ENCODE data around the gene ODAD4. TPM values are rescaled to one million over a fixed set of nuclear protein-coding genes. Genes with fewer than 3 reads are reported as not detected.

ODAD4 gene
- total and polyA plus RNA-seq, 5 donors from 2014 or later, result 0.14 to 0.28 (median 0.15) TPM; not detected in 2

GRCh38 chr17:41970901-41971331, 40.5 kb downstream of the ODAD4 start:
- Mint-ChIP-seq H3K4me3 (peak overlapping the region in 2 of 4 donors; percentile 11 to 44), H3K27ac (peak overlapping the region in 1 of 3 donors; percentile 72), H3K4me1 (peaks cover 9 to 45% (median 22%) of the 10 kb centered on the region in 4 donors), H3K9me3 (no peaks in the 10 kb centered on the region), H3K27me3 (no peaks in the 10 kb centered on the region), H3K36me3 (peaks cover 15% of the 10 kb centered on the region)
- Histone ChIP-seq H3K9me3 (ENCODE audit: control insufficient read depth in 2 of 2, low read length in 2 of 2) (no peaks in the 10 kb centered on the region), H3K27ac (ENCODE audit: insufficient read depth, low read length, poor library complexity, severe bottlenecking) (no peak overlapping the region), H3K27me3 (ENCODE audit: control insufficient read depth, insufficient read depth, low read length) (no peaks in the 10 kb centered on the region), H3K4me1 (ENCODE audit: control insufficient read depth, insufficient read depth, low read length, poor library complexity, severe bottlenecking) (peaks cover 23% of the 10 kb centered on the region), H3K4me3 (ENCODE audit: low read depth, low read length) (no peak overlapping the region), H3K36me3 (ENCODE audit: control insufficient read depth, insufficient read depth, low read length) (peaks cover 49% of the 10 kb centered on the region)
- ATAC-seq (ENCODE audit: low read depth in 2 of 2) (no peak), DNase-seq (no peak)

GRCh38 chr17:41971721-41972523, 41.5 kb downstream of the ODAD4 start:
- Mint-ChIP-seq H3K27me3 (no peaks in the 10 kb centered on the region), H3K9me3 (no peaks in the 10 kb centered on the region), H3K36me3 (peaks cover 21% of the 10 kb centered on the region), H3K27ac (peak overlapping the region in 2 of 3 donors; percentile 20 to 49), H3K4me3 (peak overlapping the region in 1 of 4 donors; percentile 85), H3K4me1 (peaks cover 9 to 43% (median 22%) of the 10 kb centered on the region in 4 donors)
- H3K4me3 ChIP-seq (ENCODE audit: low read depth, low read length), result no peak overlapping the region
- no peaks in the 10 kb centered on the region for H3K9me3 ChIP-seq (ENCODE audit: control insufficient read depth in 2 of 2, low read length in 2 of 2)
- DNase-seq (no peak), ATAC-seq (ENCODE audit: low read depth in 2 of 2) (no peak)
- no peak overlapping the region for H3K27ac ChIP-seq (ENCODE audit: insufficient read depth, low read length, poor library complexity, severe bottlenecking)
- H3K4me1 ChIP-seq (ENCODE audit: control insufficient read depth, insufficient read depth, low read length, poor library complexity, severe bottlenecking), result peaks cover 18% of the 10 kb centered on the region
- H3K27me3 ChIP-seq (ENCODE audit: control insufficient read depth, insufficient read depth, low read length), result no peaks in the 10 kb centered on the region
- H3K36me3 ChIP-seq (ENCODE audit: control insufficient read depth, insufficient read depth, low read length), result peaks cover 59% of the 10 kb centered on the region

GRCh38 chr17:41972571-41973407, 42.4 kb downstream of the ODAD4 start:
- H3K27ac ChIP-seq (ENCODE audit: insufficient read depth, low read length, poor library complexity, severe bottlenecking), result no peak overlapping the region
- H3K4me1 Mint-ChIP-seq, result peaks cover 9 to 36% (median 22%) of the 10 kb centered on the region in 4 donors

GRCh38 chr17:41973408-41973811, 43.0 kb downstream of the ODAD4 start:
- peaks cover 6% of the 10 kb centered on the region for H3K4me1 ChIP-seq (ENCODE audit: control insufficient read depth, insufficient read depth, low read length, poor library complexity, severe bottlenecking)
- Mint-ChIP-seq H3K9me3 (no peaks in the 10 kb centered on the region), H3K4me3 (no peak overlapping the region), H3K27ac (no peak overlapping the region), H3K27me3 (no peaks in the 10 kb centered on the region), H3K4me1 (peaks cover 9 to 32% (median 16%) of the 10 kb centered on the region in 4 donors), H3K36me3 (peaks cover 22% of the 10 kb centered on the region)
- peaks cover 72% of the 10 kb centered on the region for H3K36me3 ChIP-seq (ENCODE audit: control insufficient read depth, insufficient read depth, low read length)
- DNase-seq (no peak), ATAC-seq (ENCODE audit: low read depth in 2 of 2) (no peak)
- no peak overlapping the region for H3K27ac ChIP-seq (ENCODE audit: insufficient read depth, low read length, poor library complexity, severe bottlenecking)
- no peaks in the 10 kb centered on the region for H3K27me3 ChIP-seq (ENCODE audit: control insufficient read depth, insufficient read depth, low read length)
- no peak overlapping the region for H3K4me3 ChIP-seq (ENCODE audit: low read depth, low read length)
- no peaks in the 10 kb centered on the region for H3K9me3 ChIP-seq (ENCODE audit: control insufficient read depth in 2 of 2, low read length in 2 of 2)

More at GRCh38 chr17:41972571-41973407, 42.4 kb downstream of the ODAD4 start:
- H3K27me3 Mint-ChIP-seq, result no peaks in the 10 kb centered on the region
- peak overlapping the region in 1 of 4 donors; percentile 85 for H3K4me3 Mint-ChIP-seq
- H3K4me3 ChIP-seq (ENCODE audit: low read depth, low read length), result no peak overlapping the region
- H3K36me3 ChIP-seq (ENCODE audit: control insufficient read depth, insufficient read depth, low read length), result peaks cover 68% of the 10 kb centered on the region
- peak in 1 of 2 donors; percentile 35 for ATAC-seq (ENCODE audit: low read depth in 2 of 2)
- no peaks in the 10 kb centered on the region for H3K27me3 ChIP-seq (ENCODE audit: control insufficient read depth, insufficient read depth, low read length)
- H3K27ac Mint-ChIP-seq, result no peak overlapping the region
- H3K9me3 Mint-ChIP-seq, result no peaks in the 10 kb centered on the region
- H3K4me1 ChIP-seq (ENCODE audit: control insufficient read depth, insufficient read depth, low read length, poor library complexity, severe bottlenecking), result peaks cover 10% of the 10 kb centered on the region
- H3K36me3 Mint-ChIP-seq, result peaks cover 26% of the 10 kb centered on the region
- DNase-seq, result no peak
- no peaks in the 10 kb centered on the region for H3K9me3 ChIP-seq (ENCODE audit: control insufficient read depth in 2 of 2, low read length in 2 of 2)

GRCh38 chr17:41974031-41974430, 43.6 kb downstream of the ODAD4 start:
- Histone ChIP-seq H3K27ac (ENCODE audit: insufficient read depth, low read length, poor library complexity, severe bottlenecking) (no peak overlapping the region), H3K4me3 (ENCODE audit: low read depth, low read length) (no peak overlapping the region), H3K27me3 (ENCODE audit: control insufficient read depth, insufficient read depth, low read length) (no peaks in the 10 kb centered on the region), H3K4me1 (ENCODE audit: control insufficient read depth, insufficient read depth, low read length, poor library complexity, severe bottlenecking) (peaks cover 6% of the 10 kb centered on the region), H3K36me3 (ENCODE audit: control insufficient read depth, insufficient read depth, low read length) (peaks cover 68% of the 10 kb centered on the region), H3K9me3 (ENCODE audit: control insufficient read depth in 2 of 2, low read length in 2 of 2) (no peaks in the 10 kb centered on the region)
- Mint-ChIP-seq H3K9me3 (no peaks in the 10 kb centered on the region), H3K27ac (peak overlapping the region in 1 of 3 donors; percentile 14), H3K36me3 (peaks cover 22% of the 10 kb centered on the region), H3K27me3 (no peaks in the 10 kb centered on the region), H3K4me1 (peaks cover 9 to 29% (median 12%) of the 10 kb centered on the region in 4 donors), H3K4me3 (peak overlapping the region in 1 of 4 donors; percentile 58)
- ATAC-seq (ENCODE audit: low read depth in 2 of 2) (no peak), DNase-seq (no peak)

- DNase-seq (no peak), ATAC-seq (ENCODE audit: low read depth in 2 of 2) (no peak)
- Mint-ChIP-seq H3K36me3 (peaks cover 23% of the 10 kb centered on the region), H3K9me3 (no peaks in the 10 kb centered on the region), H3K27ac (no peak overlapping the region), H3K4me1 (peaks cover 7 to 23% (median 10%) of the 10 kb centered on the region in 4 donors), H3K27me3 (no peaks in the 10 kb centered on the region), H3K4me3 (no peak overlapping the region)
- H3K27ac ChIP-seq (ENCODE audit: insufficient read depth, low read length, poor library complexity, severe bottlenecking), result no peak overlapping the region
- no peak overlapping the region for H3K4me3 ChIP-seq (ENCODE audit: low read depth, low read length)
- peaks cover 6% of the 10 kb centered on the region for H3K4me1 ChIP-seq (ENCODE audit: control insufficient read depth, insufficient read depth, low read length, poor library complexity, severe bottlenecking)
- no peaks in the 10 kb centered on the region for H3K9me3 ChIP-seq (ENCODE audit: control insufficient read depth in 2 of 2, low read length in 2 of 2)
- no peaks in the 10 kb centered on the region for H3K27me3 ChIP-seq (ENCODE audit: control insufficient read depth, insufficient read depth, low read length)
- peaks cover 68% of the 10 kb centered on the region for H3K36me3 ChIP-seq (ENCODE audit: control insufficient read depth, insufficient read depth, low read length)
Observed at GRCh38 chr17:41974658-41975057, 44.2 kb downstream of the ODAD4 start.

GRCh38 chr17:41975099-41976083, 45.0 kb downstream of the ODAD4 start:
- Mint-ChIP-seq H3K4me1 (peaks cover 4 to 20% (median 10%) of the 10 kb centered on the region in 4 donors), H3K27ac (no peak overlapping the region)
- no peak overlapping the region for H3K4me3 ChIP-seq (ENCODE audit: low read depth, low read length)

More at GRCh38 chr17:41975099-41976083, 45.0 kb downstream of the ODAD4 start:
- ATAC-seq (ENCODE audit: low read depth in 2 of 2) (no peak), DNase-seq (no peak)
- H3K9me3 Mint-ChIP-seq, result no peaks in the 10 kb centered on the region
- H3K36me3 Mint-ChIP-seq, result peaks cover 27% of the 10 kb centered on the region
- H3K27me3 ChIP-seq (ENCODE audit: control insufficient read depth, insufficient read depth, low read length), result no peaks in the 10 kb centered on the region
- no peak overlapping the region for H3K4me3 Mint-ChIP-seq
- peaks cover 4% of the 10 kb centered on the region for H3K4me1 ChIP-seq (ENCODE audit: control insufficient read depth, insufficient read depth, low read length, poor library complexity, severe bottlenecking)
- H3K27me3 Mint-ChIP-seq, result no peaks in the 10 kb centered on the region
- no peak overlapping the region for H3K27ac ChIP-seq (ENCODE audit: insufficient read depth, low read length, poor library complexity, severe bottlenecking)
- no peaks in the 10 kb centered on the region for H3K9me3 ChIP-seq (ENCODE audit: control insufficient read depth in 2 of 2, low read length in 2 of 2)
- peaks cover 72% of the 10 kb centered on the region for H3K36me3 ChIP-seq (ENCODE audit: control insufficient read depth, insufficient read depth, low read length)
